Motor neuron (in vitro differentiated cells): ENCODE data around the gene DACT3. TPM values are rescaled to one million over a fixed set of nuclear protein-coding genes. Genes with fewer than 3 reads are reported as not detected.

Experiments
- total RNA-seq, 8 experiments: library from RNA; unstranded; fragments of 300-600 nt; gene quantifications; 2 replicates each; pipeline versions ENCODE4 v1.2.3 to v1.2.4, GENCODE V29; 2022

The DACT3 gene
- total RNA-seq, 8 experiments from 2014 or later, result 1.9 to 16.3 (median 10.4) TPM

Other genes starting within 250 kb of the DACT3 start
- 10 to 100 TPM in 6 of 8 experiments, 1 to 10 TPM in 1, under 1 TPM in 1; 0.92 to 30.9 (median 11.8) TPM for gene CCDC8, start 247.6 kb downstream of the DACT3 start, total RNA-seq
- 10 to 100 TPM in 5 of 8 experiments, under 1 TPM in 2, not detected in 1; 0.31 to 38.1 (median 22.2) TPM for gene PNMA8C, start 232.2 kb downstream of the DACT3 start, total RNA-seq
- gene PNMA8A, start 189.6 kb downstream of the DACT3 start, total RNA-seq, result 10 to 100 TPM in 7 of 8 experiments, 1 to 10 TPM in 1; 1.3 to 75.6 (median 46.4) TPM
- 1 to 10 TPM in 5 of 8 experiments, under 1 TPM in 3; 0.09 to 7.7 (median 4.4) TPM for gene PNMA8B, start 165.3 kb downstream of the DACT3 start, total RNA-seq
- gene CALM3, start 59.9 kb downstream of the DACT3 start, total RNA-seq, result 100 to 1,000 TPM; 107 to 350 (median 224) TPM
- gene PTGIR, start 36.1 kb downstream of the DACT3 start, total RNA-seq, result 1 to 10 TPM in 1 of 8 experiments, under 1 TPM in 6, not detected in 1; 0.27 to 1.7 (median 0.51) TPM
- not detected for gene GNG8, start 25.0 kb downstream of the DACT3 start, total RNA-seq
- gene PRKD2, start 55.9 kb upstream of the DACT3 start, total RNA-seq, result 10 to 100 TPM in 6 of 8 experiments, 1 to 10 TPM in 2; 6.5 to 33.2 (median 12.7) TPM
- gene FKRP, start 84.9 kb upstream of the DACT3 start, total RNA-seq, result 10 to 100 TPM; 10.7 to 32.8 (median 19.1) TPM
- 10 to 100 TPM; 37.2 to 94.3 (median 75.1) TPM for gene STRN4, start 85.3 kb upstream of the DACT3 start, total RNA-seq
- gene SLC1A5, start 127.4 kb upstream of the DACT3 start, total RNA-seq, result 10 to 100 TPM; 54.6 to 98.0 (median 77.7) TPM
- gene AP2S1, start 189.7 kb upstream of the DACT3 start, total RNA-seq, result 100 to 1,000 TPM; 115 to 265 (median 145) TPM
- gene ARHGAP35, start 199.8 kb upstream of the DACT3 start, total RNA-seq, result 10 to 100 TPM; 17.5 to 53.7 (median 41.3) TPM